ENCODE data around the gene MYOM1.

Gene MYOM1

DNA sequence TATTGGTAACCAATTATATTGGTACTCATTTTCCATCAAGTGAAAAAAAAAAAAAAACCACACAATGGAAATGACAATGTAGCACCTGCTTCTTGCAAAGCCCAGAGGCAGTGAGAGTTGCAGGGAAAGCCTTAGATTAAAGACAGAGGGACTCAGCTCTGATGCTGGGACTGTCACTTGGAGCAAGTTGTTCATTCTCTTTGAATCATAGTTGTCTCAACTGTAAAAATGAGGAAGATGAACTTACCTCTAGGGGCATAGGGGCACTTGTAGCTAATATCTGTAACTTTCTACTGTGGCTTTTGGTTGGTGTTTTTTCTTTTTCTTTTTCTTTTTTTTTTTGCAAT is 125.5 kb downstream of the MYOM1 start:
- peak overlapping the region; percentile 90 for H3K27ac ChIP-seq
- TF ChIP-seq, protein P1, sequence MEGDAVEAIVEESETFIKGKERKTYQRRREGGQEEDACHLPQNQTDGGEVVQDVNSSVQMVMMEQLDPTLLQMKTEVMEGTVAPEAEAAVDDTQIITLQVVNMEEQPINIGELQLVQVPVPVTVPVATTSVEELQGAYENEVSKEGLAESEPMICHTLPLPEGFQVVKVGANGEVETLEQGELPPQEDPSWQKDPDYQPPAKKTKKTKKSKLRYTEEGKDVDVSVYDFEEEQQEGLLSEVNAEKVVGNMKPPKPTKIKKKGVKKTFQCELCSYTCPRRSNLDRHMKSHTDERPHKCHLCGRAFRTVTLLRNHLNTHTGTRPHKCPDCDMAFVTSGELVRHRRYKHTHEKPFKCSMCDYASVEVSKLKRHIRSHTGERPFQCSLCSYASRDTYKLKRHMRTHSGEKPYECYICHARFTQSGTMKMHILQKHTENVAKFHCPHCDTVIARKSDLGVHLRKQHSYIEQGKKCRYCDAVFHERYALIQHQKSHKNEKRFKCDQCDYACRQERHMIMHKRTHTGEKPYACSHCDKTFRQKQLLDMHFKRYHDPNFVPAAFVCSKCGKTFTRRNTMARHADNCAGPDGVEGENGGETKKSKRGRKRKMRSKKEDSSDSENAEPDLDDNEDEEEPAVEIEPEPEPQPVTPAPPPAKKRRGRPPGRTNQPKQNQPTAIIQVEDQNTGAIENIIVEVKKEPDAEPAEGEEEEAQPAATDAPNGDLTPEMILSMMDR (conservative IDR thresholded peaks at IDR 0.05), result 0 out of 2 replicates have a peak, but pooled peaks have one; percentile 5

DNA sequence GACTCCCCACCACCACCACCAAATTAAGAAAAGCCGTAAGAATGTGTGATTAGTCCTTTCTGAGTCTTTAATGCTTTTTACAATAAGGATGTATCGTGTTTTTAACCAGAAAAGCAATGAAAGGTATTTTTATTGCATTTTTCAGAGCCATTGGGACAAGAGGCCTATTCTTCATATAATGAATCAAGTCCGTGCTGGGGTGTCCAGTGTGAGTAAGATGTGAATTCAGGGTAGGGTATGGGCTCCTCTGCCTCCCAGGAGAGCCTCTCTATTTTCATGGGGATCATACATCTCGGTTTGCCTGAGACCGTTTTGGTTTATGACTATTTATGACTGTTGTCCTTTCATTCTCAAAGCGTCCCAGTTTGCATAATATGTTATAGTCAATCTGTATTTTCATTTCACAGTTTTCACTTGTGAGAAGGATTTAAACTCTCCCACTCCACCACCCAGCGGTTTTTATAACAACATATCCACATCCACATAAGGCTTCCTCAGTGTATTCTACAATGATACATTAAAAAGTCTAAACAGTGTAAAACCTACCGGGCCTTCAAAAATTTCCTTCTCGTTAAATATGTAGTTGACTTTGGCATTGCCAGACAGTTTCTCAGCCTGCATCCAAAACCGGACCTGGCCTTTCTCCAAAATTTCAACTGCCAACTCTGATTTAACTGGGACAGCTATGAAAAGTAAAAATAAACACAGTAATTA is 126.0 kb downstream of the MYOM1 start:
- TF ChIP-seq, protein P1 (conservative IDR thresholded peaks at IDR 0.05), result no peak
- peak overlapping the region; percentile 90 for H3K27ac ChIP-seq

DNA sequence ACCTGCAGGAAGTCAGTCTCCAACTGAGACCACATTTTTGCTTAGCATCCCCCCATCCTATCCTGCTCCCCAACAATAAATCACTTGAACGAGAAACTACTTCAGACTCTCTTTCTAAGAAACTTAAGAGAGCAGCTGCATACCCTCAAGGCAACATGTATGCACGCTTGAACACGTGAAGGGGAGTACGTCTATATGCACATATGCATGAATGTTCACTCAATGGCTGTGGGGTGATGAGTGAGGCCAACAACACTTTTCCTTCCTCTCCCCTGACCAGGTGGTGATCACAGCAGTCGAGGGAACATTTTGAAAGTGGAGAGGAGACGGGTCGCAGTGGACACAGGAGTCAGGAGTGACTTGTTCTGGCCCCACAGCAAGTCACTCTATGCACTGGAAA is 127.0 kb downstream of the MYOM1 start:
- H3K27ac ChIP-seq, result peak overlapping the region; percentile 90
- TF ChIP-seq, protein P1 (conservative IDR thresholded peaks at IDR 0.05), result no peak

- TF ChIP-seq, protein P1 (conservative IDR thresholded peaks at IDR 0.05), result no peak
- no peak overlapping the region for H3K27ac ChIP-seq
Observed at GRCh38 chr18:3089579-3089978, 130.2 kb downstream of the MYOM1 start.

DNA sequence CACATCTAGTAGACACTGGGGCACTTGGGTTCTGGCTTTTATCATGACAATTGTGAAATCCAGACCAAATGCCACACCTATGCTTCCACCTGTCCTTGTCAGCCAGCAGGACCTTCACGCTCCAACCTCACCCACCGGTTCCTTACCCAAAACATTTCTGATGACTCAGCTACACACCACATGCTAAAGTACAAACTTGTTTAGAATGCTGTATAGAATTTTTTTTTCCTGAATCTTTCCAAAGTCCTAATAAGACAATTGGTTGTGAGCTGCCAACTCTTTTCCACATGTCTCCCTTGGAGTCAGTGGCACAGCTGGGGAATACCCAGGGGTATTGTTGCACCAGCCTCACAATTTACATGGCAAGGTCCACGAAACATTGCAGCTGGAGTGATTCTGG is 131.3 kb downstream of the MYOM1 start:
- no peak overlapping the region for H3K27ac ChIP-seq
- TF ChIP-seq, protein P1 (conservative IDR thresholded peaks at IDR 0.05), result no peak

DNA sequence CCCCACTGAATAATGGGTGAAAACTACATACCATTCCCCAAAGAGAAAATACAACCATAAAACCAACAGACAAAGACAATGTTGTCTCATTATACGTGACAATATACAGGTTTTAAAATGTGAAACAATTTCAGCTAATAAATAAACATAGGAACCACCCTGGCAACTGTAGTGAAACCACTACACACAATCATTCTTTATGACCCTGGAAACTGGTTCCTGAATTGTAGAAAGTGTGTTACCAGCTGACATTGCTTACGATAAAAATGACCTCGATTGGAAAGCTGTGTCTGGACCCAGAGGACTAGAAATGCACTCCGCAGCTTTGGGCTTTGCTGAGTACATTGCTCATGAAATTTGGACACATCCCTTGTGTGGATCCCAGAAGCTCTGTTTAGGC is 132.9 kb downstream of the MYOM1 start:
- TF ChIP-seq, protein P1 (conservative IDR thresholded peaks at IDR 0.05), result no peak
- no peak overlapping the region for H3K27ac ChIP-seq

DNA sequence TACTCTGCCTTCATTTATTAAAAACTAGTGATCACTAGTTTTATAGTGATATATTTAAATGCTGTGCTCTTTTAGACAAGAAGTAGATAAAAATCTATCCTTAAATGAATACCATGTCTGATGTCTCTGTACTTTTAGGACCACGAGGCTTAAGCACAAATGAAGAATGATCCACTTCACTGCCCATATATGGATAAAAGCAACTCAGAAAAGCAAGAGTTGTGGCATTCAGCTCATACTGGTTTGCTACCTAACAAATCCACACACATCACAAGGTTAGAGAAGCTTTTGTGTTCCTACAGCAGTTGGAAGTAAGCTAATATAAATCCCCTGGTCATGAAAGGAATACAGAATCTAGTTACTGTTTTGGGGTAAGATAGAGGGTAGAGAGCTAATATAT is 134.2 kb downstream of the MYOM1 start:
- no peak overlapping the region for H3K27ac ChIP-seq
- TF ChIP-seq, protein P1 (conservative IDR thresholded peaks at IDR 0.05), result no peak
